Measurements from ENCODE around the gene TMUB2. TPM values are rescaled to one million over a fixed set of nuclear protein-coding genes. Genes with fewer than 3 reads are reported as not detected.

The TMUB2 gene
- total and polyA plus RNA-seq, 2 of the 13 experiments (the other 11 are each of a cell fraction or from before 2014, with no cell fraction given) = 26.9 to 50.8 TPM

GRCh38 chr17:44137891-44138709, 48.7 kb upstream of the TMUB2 start:
- Histone ChIP-seq H3K9ac (ENCODE audit: insufficient read depth, low read depth, low read length) (peak overlapping the region; percentile 49), H2AFZ (ENCODE audit: low read length) (peak overlapping the region; percentile 38), H3K4me2 (ENCODE audit: low read depth, low read length) (peak overlapping the region; percentile 78), H4K20me1 (ENCODE audit: insufficient read depth, low read length) (no peaks in the 10 kb centered on the region), H3K9me3 (ENCODE audit: low read length) (no peaks in the 10 kb centered on the region), H3K36me3 (replicated peaks in 1 of 2; ENCODE audit: control insufficient read depth in 1 of 2, insufficient read depth in 2 of 2, low read length in 2 of 2) (no peaks in the 10 kb centered on the region), H3K27me3 (ENCODE audit: control insufficient read depth in 1 of 2, insufficient read depth in 2 of 2, low read length in 2 of 2) (no peaks in the 10 kb centered on the region; a peak in 1 of 5 replicates), H3K4me1 (ENCODE audit: insufficient read depth, low read length) (peaks cover 66% of the 10 kb centered on the region), H3K27ac (ENCODE audit: extremely low read length, insufficient read depth, low read length) (peak overlapping the region; percentile 54), H3K79me2 (ENCODE audit: insufficient read depth, low read length) (peaks cover 3% of the 10 kb centered on the region), H3K4me3 (replicated peaks in 1 of 3; ENCODE audit: insufficient read depth in 1 of 3, low read depth in 2 of 3, low read length in 3 of 3) (peak overlapping the region; percentile 34 to 61 (median 39))
- no TSS peak for BruUV-seq (replicated peaks)
- ChIA-PET POLR2A (interaction anchor here (0.6 to 2.5 kb wide), 15 partner anchors 11 to 123 kb away, joined by 3 to 34 read pairs (median 5); partner anchors contain the start of genes G6PC3, HDAC5, LSM12 and TMEM101), CTCF (ENCODE audit: low intra/inter-chr PET ratio, low total read pairs) (interaction anchor here (0.8 kb wide), 1 partner anchor 12 kb away, joined by 3 read pairs; no protein-coding TSS in a partner anchor)
- ATAC-seq = peak; percentile 78
- intact Hi-C loops (cut with micrococcal nuclease; ENCODE audit: unreplicated experiment) (no loop called here), in situ Hi-C loops (cut with HindIII; ENCODE audit: extremely low pct_ligation_motif_present, low pct_unique_long_range_greater_than_20kb) (no loop called here)
- WGBS (ENCODE audit: low lambda C conversion rate) = 3% methylated on average over 13 of the region's 20 CpGs
- DNase-seq (ENCODE audit: low spot score) = peak; percentile 87
- peak; percentile 40 for FAIRE-seq
- TF ChIP-seq REXO4 (CRISPR knock-in tag; IDR thresholded peaks at IDR 0.05; ENCODE audit: borderline replicate concordance) = no peak; the same call in 1 of the 2 replicates
- no peak for TF ChIP-seq ZBTB8A (CRISPR knock-in tag; IDR thresholded peaks at IDR 0.05; ENCODE audit: borderline replicate concordance, low read depth)
- TF ChIP-seq SOX13 (IDR thresholded peaks at IDR 0.05) = no peak
- peak in 1 of 2 experiments; percentile 57; a peak in 2 of 4 replicates for TF ChIP-seq SOX13 (CRISPR knock-in tag; conservative IDR thresholded peaks at IDR 0.05 in 1 of 2, IDR thresholded peaks at IDR 0.05 in 1 of 2)
- no peak for TF ChIP-seq TSC22D2 (CRISPR knock-in tag; IDR thresholded peaks at IDR 0.05; ENCODE audit: borderline replicate concordance)
- 0 out of 2 replicates have a peak, but pooled peaks have one; percentile 41 for TF ChIP-seq SMYD3 (CRISPR knock-in tag; IDR thresholded peaks at IDR 0.05)
- TF ChIP-seq ZNF274 (CRISPR knock-in tag; IDR thresholded peaks at IDR 0.05) = no peak
- TF ChIP-seq ZNF703 (CRISPR knock-in tag; IDR thresholded peaks at IDR 0.05; ENCODE audit: borderline replicate concordance) = no peak
- TF ChIP-seq ZC3H13 (CRISPR knock-in tag; IDR thresholded peaks at IDR 0.05) = peak; percentile 31
- TF ChIP-seq RARA (CRISPR knock-in tag; IDR thresholded peaks at IDR 0.05) = peak; percentile 39; the same call in 1 of the 2 replicates
- TF ChIP-seq ZNF543 (CRISPR knock-in tag; IDR thresholded peaks at IDR 0.05) = 0 out of 2 replicates have a peak, but pooled peaks have one; percentile 30
- no peak for TF ChIP-seq ZNF607 (CRISPR knock-in tag; IDR thresholded peaks at IDR 0.05; ENCODE audit: borderline replicate concordance)
- TF ChIP-seq, protein P1, sequence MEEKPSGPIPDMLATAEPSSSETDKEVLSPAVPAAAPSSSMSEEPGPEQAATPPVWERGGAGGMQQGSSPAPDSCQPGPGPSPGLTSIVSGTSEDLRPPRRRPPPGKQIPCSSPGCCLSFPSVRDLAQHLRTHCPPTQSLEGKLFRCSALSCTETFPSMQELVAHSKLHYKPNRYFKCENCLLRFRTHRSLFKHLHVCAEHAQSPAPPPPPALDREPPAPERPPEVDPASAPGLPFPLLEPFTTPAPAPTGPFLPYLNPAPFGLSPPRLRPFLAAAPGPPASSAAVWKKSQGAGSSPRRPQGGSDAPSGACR (CRISPR knock-in tag; IDR thresholded peaks at IDR 0.05) = peak; percentile 50; the same call in 1 of the 2 replicates
- TF ChIP-seq ZNF781 (CRISPR knock-in tag; IDR thresholded peaks at IDR 0.05; ENCODE audit: borderline replicate concordance, not compliant biosample characterization) = no peak
- no peak for TF ChIP-seq RORA (CRISPR knock-in tag; IDR thresholded peaks at IDR 0.05)
- TF ChIP-seq EED (CRISPR knock-in tag; IDR thresholded peaks at IDR 0.05) = no peak; the same call in none of the 2 replicates
- TF ChIP-seq SMAD1 (CRISPR knock-in tag; IDR thresholded peaks at IDR 0.05; ENCODE audit: borderline replicate concordance, low read depth) = peak; percentile 53; the same call in 1 of the 2 replicates
- peak; percentile 45 for TF ChIP-seq HOXA3 (CRISPR knock-in tag; IDR thresholded peaks at IDR 0.05)
- TF ChIP-seq SRY (CRISPR knock-in tag; IDR thresholded peaks at IDR 0.05) = peak; percentile 65; the same call in 1 of the 2 replicates
- TF ChIP-seq, protein P2, sequence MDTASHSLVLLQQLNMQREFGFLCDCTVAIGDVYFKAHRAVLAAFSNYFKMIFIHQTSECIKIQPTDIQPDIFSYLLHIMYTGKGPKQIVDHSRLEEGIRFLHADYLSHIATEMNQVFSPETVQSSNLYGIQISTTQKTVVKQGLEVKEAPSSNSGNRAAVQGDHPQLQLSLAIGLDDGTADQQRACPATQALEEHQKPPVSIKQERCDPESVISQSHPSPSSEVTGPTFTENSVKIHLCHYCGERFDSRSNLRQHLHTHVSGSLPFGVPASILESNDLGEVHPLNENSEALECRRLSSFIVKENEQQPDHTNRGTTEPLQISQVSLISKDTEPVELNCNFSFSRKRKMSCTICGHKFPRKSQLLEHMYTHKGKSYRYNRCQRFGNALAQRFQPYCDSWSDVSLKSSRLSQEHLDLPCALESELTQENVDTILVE (CRISPR knock-in tag; IDR thresholded peaks at IDR 0.05) = peak; percentile 69; the same call in 1 of the 2 replicates
- no peak for TF ChIP-seq MLLT10 (CRISPR knock-in tag; IDR thresholded peaks at IDR 0.05)
- no peak for TF ChIP-seq HNRNPH1 (optimal IDR thresholded peaks at IDR 0.05; ENCODE audit: low read depth, low read length)
- peak; percentile 66; the same call in 1 of the 2 replicates for TF ChIP-seq ZSCAN25 (CRISPR knock-in tag; IDR thresholded peaks at IDR 0.05)

Measured in HepG2 (cell line).